ENCODE data around the gene POLR2H. TPM values are rescaled to one million over a fixed set of nuclear protein-coding genes. Genes with fewer than 3 reads are reported as not detected.

POLR2H gene
- total RNA-seq, 1 donor from 2014 or later: 97.7 TPM

- DNase-seq (ENCODE audit: extremely low read depth, low read depth, low spot score): no peak
These were observed 6.6 kb downstream of the POLR2H start for GRCh38 chr3:184368116-184368515.

GRCh38 chr3:184368586-184369183, 7.2 kb downstream of the POLR2H start:
- peak; percentile 47 for DNase-seq (ENCODE audit: extremely low read depth, low read depth, low spot score)

GRCh38 chr3:184371570-184372018, 10.1 kb downstream of the POLR2H start:
- DNase-seq (ENCODE audit: extremely low read depth, low read depth, low spot score): peak; percentile 70

- no peak for DNase-seq (ENCODE audit: extremely low read depth, low read depth, low spot score)
These were observed 10.8 kb downstream of the POLR2H start for GRCh38 chr3:184372296-184372821.

GRCh38 chr3:184372911-184373310, 11.4 kb downstream of the POLR2H start:
- DNase-seq (ENCODE audit: extremely low read depth, low read depth, low spot score): no peak

GRCh38 chr3:184373422-184373821, 11.9 kb downstream of the POLR2H start:
- DNase-seq (ENCODE audit: extremely low read depth, low read depth, low spot score): no peak

GRCh38 chr3:184375747-184376461, 14.4 kb downstream of the POLR2H start:
- no peak for DNase-seq (ENCODE audit: extremely low read depth, low read depth, low spot score)

GRCh38 chr3:184377374-184377773, 15.9 kb downstream of the POLR2H start:
- no peak for DNase-seq (ENCODE audit: extremely low read depth, low read depth, low spot score)

- DNase-seq (ENCODE audit: extremely low read depth, low read depth, low spot score): no peak
These were observed 16.5 kb downstream of the POLR2H start, which contains the start of gene THPO for GRCh38 chr3:184377882-184378445. TSS of gene THPO (minus strand) at chr3:184378207. CDS start at chr3:184376259, 1,948 bp downstream.

- DNase-seq (ENCODE audit: extremely low read depth, low read depth, low spot score): no peak
These were observed 17.3 kb downstream of the POLR2H start for GRCh38 chr3:184378651-184379357.

GRCh38 chr3:184379358-184380184, 18.1 kb downstream of the POLR2H start, which contains the start of gene CHRD:
TSS of gene CHRD (plus strand) at chr3:184380054. CDS start at chr3:184380319, 265 bp downstream.
- no peak for DNase-seq (ENCODE audit: extremely low read depth, low read depth, low spot score)

- DNase-seq (ENCODE audit: extremely low read depth, low read depth, low spot score): no peak
These were observed 18.7 kb downstream of the POLR2H start for GRCh38 chr3:184380185-184380626.

- no peak for DNase-seq (ENCODE audit: extremely low read depth, low read depth, low spot score)
These were observed 19.2 kb downstream of the POLR2H start for GRCh38 chr3:184380627-184381260.

GRCh38 chr3:184381261-184382224, 20.0 kb downstream of the POLR2H start:
- DNase-seq (ENCODE audit: extremely low read depth, low read depth, low spot score): no peak

- DNase-seq (ENCODE audit: extremely low read depth, low read depth, low spot score): no peak
These were observed 21.0 kb downstream of the POLR2H start for GRCh38 chr3:184382326-184383032.

- DNase-seq (ENCODE audit: extremely low read depth, low read depth, low spot score): no peak
These were observed 21.7 kb downstream of the POLR2H start for GRCh38 chr3:184383033-184383740.

- no peak for DNase-seq (ENCODE audit: extremely low read depth, low read depth, low spot score)
These were observed 22.8 kb downstream of the POLR2H start for GRCh38 chr3:184384342-184384741.

Measured in glomerular endothelial cell (primary cell).